HG03039 (cell line): ENCODE data around the gene ZNF440.
"Not testable (repeated sequence)": the region's sequence is repeated elsewhere in the genome, so short reads cannot be mapped to it uniquely, and the experiment has no call there.

Experiments
- ATAC-seq: cut with Tn5 transposase; IDR thresholded peaks from one replicate; pipeline ENCODE4 v1.9.1; 2021; ENCODE audit warnings: mild to moderate bottlenecking, moderate library complexity; ENCODE audit not compliant: unreplicated experiment

ZNF440 gene

DNA sequence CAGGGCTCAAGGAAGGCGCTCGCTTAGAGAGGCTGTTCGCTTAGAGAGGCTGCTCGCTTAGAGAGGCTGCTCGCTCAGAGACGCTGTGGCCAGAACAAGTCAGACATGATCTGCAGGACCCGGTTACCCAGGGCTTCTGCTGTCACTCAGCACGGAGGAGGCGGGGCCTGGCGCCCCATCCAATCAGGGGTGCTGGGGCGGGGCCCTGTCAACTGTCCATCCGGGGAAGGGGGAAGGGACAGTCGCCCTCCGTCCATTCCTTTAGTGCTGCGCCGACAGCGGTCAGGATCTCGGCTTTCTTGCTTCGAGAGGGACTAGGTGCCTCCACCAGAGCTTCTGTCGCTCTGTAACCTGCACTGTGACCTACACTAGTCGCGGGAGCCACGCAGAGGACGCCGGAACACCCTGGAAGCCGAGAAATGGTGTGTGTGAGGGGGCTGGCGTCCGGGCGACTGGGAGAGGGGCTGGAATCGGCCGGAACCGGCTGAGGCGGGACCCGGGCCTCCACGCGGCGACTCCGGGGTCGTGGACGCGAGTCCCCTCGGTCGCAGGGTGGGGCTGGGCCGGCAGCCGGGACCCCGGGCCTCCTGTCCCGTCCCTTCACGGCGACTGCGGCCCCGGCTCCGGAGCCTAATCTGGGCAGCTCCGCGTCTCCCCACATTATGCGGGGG, at the start of gene ZNF440:
TSS of gene ZNF440 (plus strand) at position 245 of the 671 bp plus-strand sequence. CDS start at position 420, 175 bp downstream.
- ATAC-seq, result peak; percentile 95

GRCh38 chr19:11766597-11767591, 47.2 kb upstream of the ZNF440 start, which contains the start of gene ZNF441:
Gene ZNF441, plus strand, starts transcription at chr19:11767000. Its CDS starts 194 bp downstream, at chr19:11767194.
- peak; percentile 91 for ATAC-seq

DNA sequence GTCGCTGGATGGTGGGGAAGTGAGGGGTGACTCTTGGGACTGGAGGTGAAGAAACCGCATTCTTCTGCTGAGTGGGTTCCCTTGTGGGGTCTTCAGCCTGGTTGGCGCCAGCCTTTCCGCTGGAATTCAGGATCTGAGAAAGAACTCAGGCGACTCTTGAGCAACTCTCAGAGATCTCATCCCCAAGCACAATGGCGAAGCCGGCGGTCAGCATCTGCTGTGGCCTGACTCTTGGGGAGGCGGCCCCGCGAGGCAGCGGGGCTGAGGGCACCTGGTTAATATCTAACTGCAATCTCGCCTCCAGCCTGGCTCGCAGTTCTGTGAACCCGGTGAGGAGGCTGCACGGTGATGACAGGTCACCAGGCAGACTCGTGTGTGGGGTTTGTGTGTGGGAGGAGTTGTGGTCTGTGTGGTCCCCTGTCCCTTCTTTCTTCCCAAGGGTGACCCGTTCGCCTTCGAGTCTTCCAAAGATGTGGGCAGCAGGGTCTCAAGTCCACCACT, 46.4 kb upstream of the ZNF440 start:
- ATAC-seq, result no peak

DNA sequence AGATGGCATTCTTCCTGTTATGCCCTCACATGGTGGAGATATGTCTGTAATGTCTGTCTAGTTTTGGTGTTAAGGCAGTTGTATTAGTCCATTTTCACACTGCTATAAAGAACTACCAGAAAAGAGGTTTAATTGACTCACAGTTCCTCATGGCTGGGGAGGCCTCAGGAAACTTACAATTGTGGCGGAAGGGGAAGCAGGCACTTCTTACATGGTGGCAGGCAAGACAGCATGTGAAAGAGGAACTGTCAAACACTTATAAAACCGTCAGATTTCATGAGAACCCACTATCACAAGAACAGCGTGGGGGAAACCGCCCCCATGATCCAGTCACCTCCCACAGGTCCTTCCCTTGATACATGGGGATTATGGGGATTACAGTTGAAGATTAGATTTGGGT, 44.1 kb upstream of the ZNF440 start:
- ATAC-seq, result no peak

DNA sequence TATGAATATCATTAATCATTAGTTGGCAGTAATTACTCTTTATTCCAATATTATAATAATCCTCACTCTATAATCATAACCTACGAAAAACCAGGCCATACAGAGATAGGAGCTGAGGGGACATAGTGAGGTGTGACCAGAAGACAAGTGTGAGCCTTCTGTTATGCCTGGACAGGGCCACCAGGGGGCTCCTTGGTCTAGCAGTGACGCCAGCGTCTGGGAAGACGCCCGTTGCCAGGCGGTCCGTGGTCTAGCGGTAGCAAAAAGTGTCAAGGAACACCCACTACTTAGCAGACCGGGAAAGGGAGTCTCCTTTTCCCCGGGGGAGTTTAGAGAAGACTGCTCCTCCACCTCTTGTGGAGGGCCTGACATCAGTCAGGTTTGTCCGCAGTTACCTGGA, 42.6 kb upstream of the ZNF440 start:
- ATAC-seq, result not testable (repeated sequence)

DNA sequence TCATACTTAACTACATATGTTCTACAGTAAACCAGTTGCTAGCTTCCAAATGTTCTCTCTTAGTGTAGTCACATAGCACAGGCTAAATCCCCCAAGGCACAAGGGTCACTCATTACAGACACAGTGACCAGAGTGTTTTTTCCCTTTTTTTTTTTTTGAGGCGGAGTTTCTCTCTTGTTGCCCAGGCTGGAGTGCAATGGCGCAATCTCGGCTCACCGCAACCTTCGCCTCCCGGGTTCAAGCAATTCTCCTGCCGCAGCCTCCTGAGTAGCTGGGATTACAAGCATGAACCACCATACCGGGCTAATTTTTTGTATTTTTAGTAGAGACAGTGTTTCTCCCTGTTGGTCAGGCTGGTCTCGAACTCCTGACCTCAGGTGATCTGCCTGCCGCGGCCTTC, 37.4 kb upstream of the ZNF440 start:
- not testable (repeated sequence) for ATAC-seq

DNA sequence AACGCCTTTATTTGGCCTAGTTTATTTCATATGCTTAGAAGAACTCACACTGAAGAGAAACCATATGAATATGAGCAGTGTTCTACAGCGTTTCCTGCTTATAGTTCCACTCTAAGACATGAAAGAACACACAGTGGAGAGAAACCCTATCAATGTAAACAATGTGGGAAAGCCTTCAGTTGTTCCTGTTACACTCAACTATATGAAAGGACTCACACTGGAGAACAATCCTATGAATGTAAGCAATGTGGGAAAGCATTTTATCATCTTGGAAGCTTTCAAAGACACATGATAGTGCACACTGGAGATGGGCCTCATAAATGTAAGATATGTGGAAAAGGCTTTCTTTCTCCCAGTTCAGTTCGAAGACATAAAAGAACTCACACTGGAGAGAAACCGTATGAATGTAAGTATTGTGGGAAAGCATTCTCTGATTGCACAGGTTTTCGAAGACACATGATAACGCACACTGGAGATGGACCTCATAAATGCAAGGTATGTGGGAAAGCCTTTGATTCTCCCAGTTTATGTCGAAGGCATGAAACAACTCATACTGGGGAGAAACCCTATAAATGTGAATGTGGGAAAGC, 33.5 kb upstream of the ZNF440 start:
- no peak for ATAC-seq

- ATAC-seq, result no peak
These were observed 32.6 kb upstream of the ZNF440 start for GRCh38 chr19:11781295-11782057.

DNA sequence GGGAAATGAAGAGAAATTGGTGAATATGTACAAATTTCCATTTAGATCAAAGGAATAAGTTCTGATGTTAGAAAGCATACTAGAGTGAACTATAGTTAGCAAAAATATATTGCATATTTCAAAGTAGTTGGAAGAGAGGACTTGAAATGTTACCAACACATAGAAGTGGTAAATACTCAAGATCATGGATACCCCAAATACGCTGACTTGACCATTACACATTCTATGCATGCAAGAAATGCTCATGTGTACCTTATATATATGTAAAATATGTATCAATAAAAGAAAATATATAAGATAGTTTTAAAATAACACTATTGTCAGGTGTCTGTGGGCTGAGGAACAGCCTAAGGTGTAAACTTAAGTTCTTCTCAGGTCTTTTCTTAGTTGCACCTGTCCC, 30.3 kb upstream of the ZNF440 start:
- no peak for ATAC-seq

- ATAC-seq, result no peak
These were observed 29.7 kb upstream of the ZNF440 start for GRCh38 chr19:11784356-11784755.

- ATAC-seq, result no peak
These were observed 26.5 kb upstream of the ZNF440 start for GRCh38 chr19:11787536-11787935.

DNA sequence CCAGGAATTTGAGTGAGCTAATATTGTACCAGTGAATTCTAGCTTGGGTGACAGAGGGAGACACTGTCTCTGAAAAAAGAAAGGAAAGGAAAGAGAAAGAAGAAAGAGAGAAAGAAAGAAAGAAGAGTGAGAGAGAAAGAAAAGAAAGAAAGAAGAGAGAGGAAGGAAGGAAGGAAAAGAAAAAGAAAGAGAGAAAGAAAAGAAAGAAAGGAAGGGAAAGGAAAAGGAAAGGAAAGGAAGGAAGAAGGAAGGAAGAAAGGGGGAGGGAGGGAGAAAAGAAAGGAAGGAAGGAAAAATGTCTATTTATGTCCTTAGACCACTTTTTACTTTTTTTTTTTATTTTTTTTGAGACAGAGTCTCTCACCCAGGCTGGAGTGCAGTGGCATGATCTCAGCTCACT, 21.1 kb upstream of the ZNF440 start:
- no peak for ATAC-seq

DNA sequence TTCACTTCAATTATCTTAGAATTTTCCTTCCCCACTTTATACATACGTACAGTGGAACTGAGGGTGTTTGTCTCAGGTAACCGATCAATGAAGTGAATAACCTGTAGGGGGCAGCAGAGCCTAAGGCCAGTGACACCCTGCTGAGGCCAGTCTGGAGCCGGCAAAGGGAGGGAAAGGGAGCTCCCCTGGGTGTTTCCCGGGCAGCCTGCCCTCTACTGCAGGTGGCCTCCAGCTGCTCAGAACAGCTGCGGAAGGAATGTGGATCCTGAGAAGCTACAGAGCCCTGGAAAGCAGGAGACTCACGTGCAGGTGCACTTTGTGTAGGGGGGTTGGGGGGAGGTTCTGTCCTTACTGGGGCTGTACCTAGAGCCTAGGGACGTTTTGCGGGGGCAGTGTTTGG, 16.6 kb upstream of the ZNF440 start:
- peak; percentile 56 for ATAC-seq

GRCh38 chr19:11798391-11799330, 15.4 kb upstream of the ZNF440 start, which contains the start of gene ZNF491:
Gene ZNF491, plus strand, starts transcription at chr19:11798523. Its CDS starts 7,431 bp downstream, at chr19:11805954.
- peak; percentile 77 for ATAC-seq

DNA sequence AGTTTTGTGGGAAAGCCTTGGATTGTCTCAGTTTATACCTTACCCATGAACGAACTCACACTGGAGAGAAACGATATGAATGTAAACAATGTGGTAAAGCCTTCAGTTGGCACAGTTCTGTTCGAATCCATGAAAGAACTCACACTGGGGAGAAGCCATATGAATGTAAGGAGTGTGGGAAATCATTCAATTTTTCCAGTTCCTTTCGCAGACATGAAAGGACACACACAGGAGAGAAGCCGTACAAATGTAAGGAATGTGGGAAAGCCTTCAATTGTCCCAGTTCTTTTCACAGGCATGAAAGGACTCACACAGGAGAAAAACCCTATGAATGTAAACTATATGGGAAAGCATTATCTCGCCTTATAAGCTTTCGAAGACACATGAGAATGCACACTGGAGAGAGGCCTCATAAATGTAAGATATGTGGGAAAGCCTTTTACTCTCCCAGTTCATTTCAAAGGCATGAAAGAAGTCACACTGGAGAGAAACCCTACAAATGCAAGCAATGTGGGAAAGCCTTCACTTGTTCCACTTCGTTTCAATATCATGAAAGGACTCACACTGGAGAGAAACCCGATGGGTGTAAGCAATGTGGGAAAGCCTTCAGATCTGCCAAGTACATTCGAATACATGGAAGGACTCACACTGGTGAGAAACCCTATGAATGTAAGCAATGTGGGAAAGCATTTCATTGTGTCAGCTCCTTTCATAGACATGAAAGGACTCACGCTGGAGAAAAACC, 7.5 kb upstream of the ZNF440 start:
- no peak for ATAC-seq

DNA sequence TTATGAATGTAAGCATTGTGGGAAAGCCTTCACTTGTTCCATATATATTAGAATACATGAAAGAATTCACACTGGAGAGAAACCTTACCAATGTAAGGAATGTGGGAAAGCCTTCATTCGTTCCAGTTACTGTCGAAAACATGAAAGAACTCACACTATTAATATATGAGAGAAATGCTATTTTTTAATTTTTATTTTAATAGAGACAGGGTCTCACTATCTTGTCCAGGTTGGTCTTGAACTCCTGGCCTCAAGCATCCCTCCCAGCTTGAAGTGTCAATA, 7.0 kb upstream of the ZNF440 start:
- no peak for ATAC-seq

DNA sequence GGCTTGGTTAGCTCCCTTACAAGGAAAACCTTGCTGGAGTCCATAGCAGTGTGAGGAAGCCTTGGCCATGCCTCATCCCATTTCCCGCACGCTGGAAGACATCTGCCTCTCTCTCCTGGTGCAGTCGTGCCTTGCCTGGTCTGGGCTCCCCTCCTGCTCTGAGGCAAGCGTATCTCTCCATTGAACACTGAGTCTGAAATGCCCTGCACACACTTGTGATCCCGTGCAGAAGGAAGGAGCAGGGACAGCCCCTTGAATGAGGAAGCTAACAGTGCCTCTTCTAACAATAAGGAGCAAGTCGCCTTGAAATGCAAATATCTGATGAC, 407 bp upstream of the ZNF440 start:
- peak; percentile 26 for ATAC-seq

DNA sequence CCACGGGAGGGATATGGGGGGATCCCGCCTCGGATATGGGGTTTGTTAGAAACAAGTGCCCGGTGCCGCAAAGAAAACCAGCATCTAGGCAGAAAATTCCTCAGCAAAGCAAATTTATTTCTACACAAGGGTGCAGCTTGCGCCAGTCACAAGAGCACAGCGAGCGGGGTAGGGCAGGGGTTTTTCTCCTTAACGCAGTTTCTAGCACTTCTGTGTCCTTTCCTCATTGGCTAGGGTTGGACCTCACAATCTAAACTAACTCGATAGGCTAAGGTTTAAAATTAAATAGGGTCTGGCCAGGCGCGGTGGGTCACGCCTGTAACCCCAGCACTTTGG, 595 bp downstream of the ZNF440 start:
- no peak for ATAC-seq

GRCh38 chr19:11821474-11822109, 7.5 kb downstream of the ZNF440 start:
- ATAC-seq, result no peak
